NCI-H2227 (cell line): Measurements from ENCODE around the gene SLC25A1.

Experiments used
- DNase-seq: peaks from one replicate; lab custom pipeline; 2025; ENCODE audit not compliant: unreplicated experiment; lab: John Stamatoyannopoulos, UW

Gene SLC25A1

DNA sequence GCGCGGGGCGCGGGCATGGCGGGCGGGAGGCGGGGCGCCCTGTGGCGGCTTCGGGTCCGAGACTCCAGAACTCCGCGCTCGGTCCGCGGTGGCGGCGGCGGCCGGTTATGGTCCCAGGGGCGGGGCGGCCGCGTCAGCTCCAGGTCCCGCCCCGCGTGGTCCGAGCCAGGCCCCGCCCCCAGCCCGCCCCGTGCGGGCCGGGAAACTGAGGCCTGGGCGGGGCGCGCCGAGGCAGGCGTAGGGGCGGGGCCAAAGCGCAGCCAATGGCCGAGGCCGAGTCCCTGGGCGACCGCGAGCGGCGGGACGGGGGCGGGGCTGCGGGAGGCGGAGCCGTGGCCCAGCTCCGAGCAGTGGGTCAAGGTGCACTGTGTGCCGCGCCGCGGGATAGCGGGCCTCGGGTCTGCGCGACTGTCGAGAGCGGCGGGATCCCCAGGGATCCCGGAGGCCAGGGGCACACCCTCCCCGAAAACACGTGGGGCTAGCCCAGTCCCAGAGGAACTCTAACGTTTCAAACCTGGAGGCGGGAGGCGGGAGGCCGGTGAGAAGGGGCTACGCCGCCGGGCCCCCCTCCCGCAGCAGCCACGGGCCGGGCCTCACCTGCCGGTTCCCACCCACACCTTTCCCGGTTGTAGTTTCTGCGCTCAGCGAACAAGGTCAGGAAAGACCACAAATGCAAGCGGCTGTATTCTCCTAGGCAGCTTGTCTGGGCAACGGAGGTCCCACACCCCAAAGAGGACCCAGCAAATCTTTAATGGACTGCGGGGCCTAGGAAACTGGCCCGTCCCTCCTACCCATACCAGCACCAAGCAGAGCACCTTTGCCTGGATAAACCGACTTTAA, at the start of gene SLC25A1:
TSS of gene SLC25A1 (minus strand) at position 80 of the 840 bp plus-strand sequence. CDS start at position 17, 63 bp downstream.
- peak; percentile 95 for DNase-seq

- DNase-seq, result no peak
Observed at GRCh38 chr22:19228179-19228578, 49.6 kb upstream of the SLC25A1 start.

GRCh38 chr22:19226428-19226827, 47.9 kb upstream of the SLC25A1 start:
- no peak for DNase-seq

DNA sequence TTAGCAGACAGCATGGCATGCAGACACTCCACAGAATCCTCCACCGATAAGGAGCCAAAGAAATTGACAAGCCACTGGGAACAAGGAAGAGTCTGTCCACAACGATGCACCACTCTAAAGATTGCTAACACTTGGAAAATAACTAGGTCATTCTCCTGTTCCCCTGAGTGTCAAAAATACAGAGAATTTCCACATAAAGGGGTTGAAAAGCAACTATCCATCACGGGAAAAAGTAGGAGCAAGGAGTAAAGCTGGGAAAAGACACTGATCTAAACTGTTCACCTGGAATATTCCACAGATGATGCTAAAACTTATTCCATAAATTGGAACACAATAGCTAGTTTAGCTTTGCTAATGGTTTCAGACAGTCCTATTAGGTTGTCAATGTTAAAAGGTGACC, 47.0 kb upstream of the SLC25A1 start:
- DNase-seq, result no peak

GRCh38 chr22:19224985-19225384, 46.4 kb upstream of the SLC25A1 start:
- DNase-seq, result no peak

GRCh38 chr22:19224557-19224956, 46.0 kb upstream of the SLC25A1 start:
- no peak for DNase-seq

DNA sequence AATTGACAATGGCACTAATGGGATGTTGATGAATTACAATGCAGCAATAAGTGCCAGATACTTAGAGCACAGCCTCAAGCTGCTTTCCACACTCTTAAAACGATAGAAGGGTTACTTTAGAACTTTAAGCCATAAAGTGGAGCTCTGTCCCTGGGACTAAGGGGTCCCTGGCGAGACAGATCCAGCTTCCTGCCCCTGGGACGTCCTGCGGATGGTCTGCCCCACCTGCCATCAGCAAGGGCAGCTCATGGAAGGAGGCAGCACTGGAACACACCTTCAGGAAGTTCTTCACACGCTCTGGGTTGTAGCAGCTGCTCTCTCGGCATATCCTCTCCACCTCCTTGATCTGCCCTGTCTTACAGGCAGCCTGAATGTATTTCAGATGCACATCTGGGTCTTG, 45.1 kb upstream of the SLC25A1 start:
- DNase-seq, result no peak

DNA sequence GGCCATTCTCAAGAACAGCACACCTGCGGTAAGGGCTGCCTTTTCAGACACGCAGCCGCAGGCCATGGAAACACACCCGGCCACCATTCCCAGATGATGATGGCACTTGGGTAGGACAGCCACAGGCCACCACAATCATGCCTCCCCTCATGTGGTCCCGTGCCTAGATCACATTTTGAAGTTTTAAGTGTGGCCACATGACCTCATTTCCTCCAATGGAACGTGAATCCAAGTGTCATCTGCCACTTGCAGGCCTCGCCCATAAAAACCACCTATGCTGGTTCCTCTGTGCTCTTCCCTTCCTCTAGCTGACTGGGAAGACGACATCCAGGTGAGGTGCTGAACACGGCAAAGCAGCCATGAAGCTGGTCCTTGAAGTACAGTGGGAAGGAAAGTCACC, 44.6 kb upstream of the SLC25A1 start:
- no peak for DNase-seq

DNA sequence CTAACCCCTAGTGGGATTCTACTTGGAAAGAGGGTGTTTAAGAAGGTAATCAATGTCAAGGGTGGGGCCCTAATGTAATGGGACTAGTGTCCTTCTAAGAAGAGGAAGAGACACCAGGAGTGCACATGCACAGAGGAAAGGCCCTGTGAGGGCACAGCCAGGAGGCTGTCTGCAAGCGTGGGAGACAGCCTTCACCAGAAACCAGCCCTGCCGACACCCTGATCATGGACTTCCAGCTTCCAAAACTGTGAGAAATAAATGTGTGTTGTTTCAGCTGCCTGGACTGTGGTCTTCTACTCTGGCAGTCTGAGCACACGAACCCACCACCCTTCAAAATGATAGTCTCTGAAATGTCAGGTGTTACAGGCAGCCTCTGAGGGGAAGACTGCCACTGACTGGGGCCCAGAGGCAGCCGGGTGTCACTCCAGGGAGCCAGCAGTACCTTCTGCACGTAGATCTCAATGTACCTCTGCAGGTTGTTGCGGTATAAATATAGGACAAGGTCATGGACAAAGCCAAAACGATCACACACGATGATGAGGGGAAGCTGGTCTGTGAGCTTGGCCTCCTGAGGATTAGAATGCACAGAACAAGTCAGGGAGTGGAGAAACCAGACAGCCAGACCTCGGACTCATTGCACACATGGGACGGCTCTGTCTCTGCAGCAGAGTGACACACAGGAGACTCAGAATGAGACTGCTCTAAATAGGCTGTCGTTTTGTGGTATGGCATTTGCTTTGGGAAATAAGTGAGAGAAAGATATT, 43.9 kb upstream of the SLC25A1 start:
- DNase-seq, result no peak

DNA sequence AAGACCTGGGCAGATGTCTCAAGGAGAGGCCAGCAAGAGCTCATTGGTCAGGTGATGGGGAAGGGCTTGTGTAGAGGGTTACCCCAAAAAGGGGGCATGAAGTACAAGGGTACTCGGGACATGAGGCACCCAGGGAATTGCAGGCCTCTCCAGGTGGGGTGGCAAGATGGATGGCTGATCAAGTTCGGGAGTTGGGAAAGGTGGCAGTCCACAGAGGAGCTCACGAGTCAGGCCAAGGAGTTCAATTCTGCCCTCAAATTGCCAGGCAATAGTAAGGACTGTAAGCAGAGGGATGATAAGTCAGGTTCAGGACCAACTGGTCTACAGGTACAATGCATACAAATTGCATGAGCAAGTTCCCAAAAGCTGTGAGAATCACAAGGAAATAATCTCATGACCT, 42.3 kb upstream of the SLC25A1 start:
- DNase-seq, result no peak

DNA sequence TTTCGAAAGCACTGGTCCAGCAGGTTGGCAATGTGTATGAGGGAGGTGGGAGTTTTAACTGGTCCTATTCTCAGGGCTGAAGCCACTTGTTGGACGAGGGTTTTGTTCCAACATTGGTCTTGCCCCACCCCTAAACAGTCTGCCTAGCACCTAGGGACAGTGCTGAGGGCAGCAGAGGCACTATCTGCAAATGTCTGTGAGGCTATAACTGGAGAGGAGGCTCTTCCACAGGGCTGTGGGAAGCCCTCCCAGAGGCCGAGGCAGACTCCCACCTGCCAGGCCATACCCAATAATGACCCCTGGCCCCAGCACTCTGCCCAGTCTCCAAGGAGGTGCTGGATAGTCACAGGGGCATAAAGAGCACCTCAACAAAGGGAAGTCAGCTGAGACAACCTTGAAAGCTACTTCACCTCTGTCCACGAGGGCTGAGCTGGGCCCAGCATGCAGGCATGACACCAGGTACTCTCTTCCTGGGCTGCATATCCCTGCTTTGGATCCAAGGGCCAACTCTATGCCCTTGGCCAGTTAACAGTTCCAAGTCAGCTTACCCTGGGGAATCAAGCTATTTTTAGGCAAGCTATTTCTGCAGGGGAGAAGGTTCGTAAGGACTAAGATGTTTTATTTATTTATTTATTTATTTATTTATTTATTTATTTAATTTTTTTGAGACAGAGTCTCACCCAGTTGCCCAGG, 40.2 kb upstream of the SLC25A1 start:
- DNase-seq, result peak; percentile 20

- no peak for DNase-seq
Observed at GRCh38 chr22:19216579-19216978, 38.0 kb upstream of the SLC25A1 start.

DNA sequence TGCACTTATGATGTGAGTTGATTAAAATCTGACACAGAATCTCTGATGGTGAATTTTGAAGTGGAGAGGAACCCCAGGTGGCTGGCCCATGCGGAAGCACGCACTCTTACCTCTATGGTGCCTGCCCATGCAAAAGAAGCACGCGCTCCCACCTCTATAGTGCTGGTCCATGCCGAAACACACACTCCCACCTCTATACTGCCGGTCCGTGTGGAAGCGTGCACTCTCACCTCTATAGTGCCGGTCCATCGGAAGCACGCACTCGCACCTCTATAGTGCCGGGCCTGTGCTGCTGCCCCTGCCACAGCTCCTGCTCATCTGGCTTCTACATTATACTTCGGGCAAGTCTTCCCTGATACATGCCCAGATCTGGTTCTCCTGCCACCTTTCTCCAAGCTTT, 36.8 kb upstream of the SLC25A1 start:
- DNase-seq, result no peak

- DNase-seq, result no peak
Observed at GRCh38 chr22:19214078-19214473, 35.5 kb upstream of the SLC25A1 start.

- DNase-seq, result no peak
Observed at GRCh38 chr22:19213442-19214077, 35.0 kb upstream of the SLC25A1 start.

- no peak for DNase-seq
Observed at GRCh38 chr22:19213001-19213400, 34.5 kb upstream of the SLC25A1 start.

- DNase-seq, result no peak
Observed at GRCh38 chr22:19212302-19212870, 33.9 kb upstream of the SLC25A1 start.

GRCh38 chr22:19210188-19210587, 31.7 kb upstream of the SLC25A1 start:
- no peak for DNase-seq

DNA sequence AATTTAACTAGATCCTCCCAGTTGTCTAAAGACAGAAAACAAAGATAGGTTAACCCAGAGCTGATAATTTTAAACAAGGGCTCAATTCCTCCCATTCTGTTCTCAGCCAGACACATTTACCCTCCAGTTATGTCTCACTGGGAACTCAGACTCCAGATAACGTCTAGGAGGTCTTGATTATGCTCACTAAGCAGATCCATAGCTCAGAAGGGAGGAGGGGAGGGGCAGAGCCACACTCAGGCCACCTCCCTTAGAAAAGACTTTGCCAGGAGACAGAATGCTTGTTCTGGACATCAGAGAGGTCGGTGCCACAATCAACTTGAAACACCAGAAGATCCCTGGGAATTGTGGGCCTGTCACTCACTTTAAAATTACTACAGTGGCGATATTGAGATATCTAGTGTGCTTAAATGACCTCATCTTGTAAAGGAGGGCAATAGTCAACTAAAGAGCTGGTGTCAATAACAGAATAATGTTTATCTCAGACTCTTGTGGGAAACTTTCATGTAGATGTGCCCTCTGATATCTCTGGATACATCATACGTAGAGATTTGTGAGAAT, 29.8 kb upstream of the SLC25A1 start:
- DNase-seq, result no peak

GRCh38 chr22:19207884-19208283, 29.3 kb upstream of the SLC25A1 start:
- no peak for DNase-seq

DNA sequence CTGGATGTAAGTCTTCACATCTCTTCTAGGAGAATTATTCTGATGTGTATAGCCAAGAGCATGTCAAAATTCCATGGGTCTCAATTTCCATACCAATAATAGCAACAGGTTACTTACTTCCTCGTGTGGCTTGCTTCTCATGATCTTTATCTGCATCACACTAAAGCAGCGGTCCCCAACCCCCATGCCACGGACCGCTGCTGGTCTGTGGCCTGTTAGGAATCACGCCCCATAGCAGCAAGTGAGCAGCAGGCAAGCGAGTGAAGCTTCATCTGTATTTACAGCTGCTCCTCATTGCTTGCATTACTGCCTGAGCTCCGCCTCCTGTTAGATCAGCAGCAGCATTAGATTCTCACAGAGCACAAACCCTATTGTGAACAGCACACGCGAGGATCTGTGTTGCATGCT, 28.9 kb upstream of the SLC25A1 start:
- DNase-seq, result peak; percentile 59
